Progenitor cell of endocrine pancreas (in vitro differentiated cells): ENCODE measurements around the gene IRX4. TPM values are rescaled to one million over a fixed set of nuclear protein-coding genes. Genes with fewer than 3 reads are reported as not detected.

Experiments
- DNase-seq: peaks from one replicate; pipeline ENCODE4 v3.0.0; 2021; ENCODE audit warnings: low spot score; ENCODE audit not compliant: unreplicated experiment
- H3K27ac Mint-ChIP-seq: 2 replicates; pipeline ENCODE4 v1.8.0; 2021; ENCODE audit warnings: mild to moderate bottlenecking, moderate library complexity, mixed read lengths
- H3K27me3 Mint-ChIP-seq: 2 replicates; pipeline ENCODE4 v1.8.0; 2021; ENCODE audit warnings: mixed read lengths
- H3K36me3 Mint-ChIP-seq: 2 replicates; pipeline ENCODE4 v1.8.0; 2022; ENCODE audit warnings: mixed read lengths; ENCODE audit not compliant: insufficient read depth
- H3K4me1 Mint-ChIP-seq: 2 replicates; pipeline ENCODE4 v1.8.0; 2021; ENCODE audit warnings: low read depth, mixed read lengths
- H3K4me3 Mint-ChIP-seq: 2 replicates; pipeline ENCODE4 v1.8.0; 2021; ENCODE audit warnings: low read depth, mild to moderate bottlenecking, moderate library complexity, mixed read lengths
- H3K9me3 Mint-ChIP-seq: 2 replicates; pipeline ENCODE4 v1.8.0; 2021; ENCODE audit warnings: low read depth, mixed read lengths
- total RNA-seq: library from RNA; stranded (reverse); gene quantifications from 2 replicates; pipeline ENCODE4 v1.2.1, GENCODE V29; 2021
- TF ChIP-seq, protein P1 (sequence below): fragments of 200-600 bp; sonication (generic); IDR thresholded peaks from one replicate; pipeline ENCODE4 v1.5.0; 2021; ENCODE audit warnings: antibody characterized with exemption, mild to moderate bottlenecking; ENCODE audit not compliant: unreplicated experiment

Gene IRX4
- total RNA-seq, 1 donor from 2014 or later = 0.17 TPM

GRCh38 chr5:1929108-1929991 lies 46.6 kb upstream of the IRX4 start:
- no peaks in the 10 kb centered on the region for H3K9me3 Mint-ChIP-seq
- H3K27me3 Mint-ChIP-seq = peaks cover 22% of the 10 kb centered on the region
- peaks cover 3% of the 10 kb centered on the region for H3K4me1 Mint-ChIP-seq
- H3K4me3 Mint-ChIP-seq = no peak overlapping the region
- no peaks in the 10 kb centered on the region for H3K36me3 Mint-ChIP-seq
- H3K27ac Mint-ChIP-seq = no peak overlapping the region
- DNase-seq = no peak
- TF ChIP-seq, protein P1, sequence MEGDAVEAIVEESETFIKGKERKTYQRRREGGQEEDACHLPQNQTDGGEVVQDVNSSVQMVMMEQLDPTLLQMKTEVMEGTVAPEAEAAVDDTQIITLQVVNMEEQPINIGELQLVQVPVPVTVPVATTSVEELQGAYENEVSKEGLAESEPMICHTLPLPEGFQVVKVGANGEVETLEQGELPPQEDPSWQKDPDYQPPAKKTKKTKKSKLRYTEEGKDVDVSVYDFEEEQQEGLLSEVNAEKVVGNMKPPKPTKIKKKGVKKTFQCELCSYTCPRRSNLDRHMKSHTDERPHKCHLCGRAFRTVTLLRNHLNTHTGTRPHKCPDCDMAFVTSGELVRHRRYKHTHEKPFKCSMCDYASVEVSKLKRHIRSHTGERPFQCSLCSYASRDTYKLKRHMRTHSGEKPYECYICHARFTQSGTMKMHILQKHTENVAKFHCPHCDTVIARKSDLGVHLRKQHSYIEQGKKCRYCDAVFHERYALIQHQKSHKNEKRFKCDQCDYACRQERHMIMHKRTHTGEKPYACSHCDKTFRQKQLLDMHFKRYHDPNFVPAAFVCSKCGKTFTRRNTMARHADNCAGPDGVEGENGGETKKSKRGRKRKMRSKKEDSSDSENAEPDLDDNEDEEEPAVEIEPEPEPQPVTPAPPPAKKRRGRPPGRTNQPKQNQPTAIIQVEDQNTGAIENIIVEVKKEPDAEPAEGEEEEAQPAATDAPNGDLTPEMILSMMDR = no peak

GRCh38 chr5:1926471-1927341 lies 44.0 kb upstream of the IRX4 start:
- DNase-seq = no peak
- Mint-ChIP-seq H3K27ac (peak overlapping the region; percentile 39), H3K4me3 (no peak overlapping the region), H3K4me1 (no peaks in the 10 kb centered on the region), H3K36me3 (no peaks in the 10 kb centered on the region), H3K27me3 (peaks cover 26% of the 10 kb centered on the region), H3K9me3 (no peaks in the 10 kb centered on the region)
- TF ChIP-seq, protein P1 = no peak

DNA sequence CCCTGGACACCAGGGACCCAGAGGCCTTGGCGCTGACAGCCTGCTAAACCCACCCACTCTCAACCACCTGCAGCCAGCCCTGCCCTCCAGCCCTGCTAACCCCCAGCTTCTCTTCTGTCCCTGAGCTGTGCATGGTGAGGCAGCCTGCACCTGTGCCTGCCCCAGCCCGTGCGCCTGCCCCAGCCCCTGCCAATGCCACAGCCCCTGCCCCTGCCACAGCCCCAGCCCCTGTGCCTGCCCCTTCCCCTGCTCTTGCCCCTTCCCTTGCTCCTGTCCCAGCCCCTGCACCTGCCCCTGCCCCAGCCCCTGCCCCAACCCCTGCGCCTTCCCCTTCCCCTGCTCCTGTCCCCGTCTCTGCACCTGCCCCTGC lies 43.3 kb upstream of the IRX4 start:
- H3K4me3 Mint-ChIP-seq = no peak overlapping the region
- no peak for DNase-seq
- no peaks in the 10 kb centered on the region for H3K4me1 Mint-ChIP-seq
- no peak overlapping the region for H3K27ac Mint-ChIP-seq
- no peaks in the 10 kb centered on the region for H3K36me3 Mint-ChIP-seq
- TF ChIP-seq, protein P1 = no peak
- peaks cover 27% of the 10 kb centered on the region for H3K27me3 Mint-ChIP-seq
- no peaks in the 10 kb centered on the region for H3K9me3 Mint-ChIP-seq

DNA sequence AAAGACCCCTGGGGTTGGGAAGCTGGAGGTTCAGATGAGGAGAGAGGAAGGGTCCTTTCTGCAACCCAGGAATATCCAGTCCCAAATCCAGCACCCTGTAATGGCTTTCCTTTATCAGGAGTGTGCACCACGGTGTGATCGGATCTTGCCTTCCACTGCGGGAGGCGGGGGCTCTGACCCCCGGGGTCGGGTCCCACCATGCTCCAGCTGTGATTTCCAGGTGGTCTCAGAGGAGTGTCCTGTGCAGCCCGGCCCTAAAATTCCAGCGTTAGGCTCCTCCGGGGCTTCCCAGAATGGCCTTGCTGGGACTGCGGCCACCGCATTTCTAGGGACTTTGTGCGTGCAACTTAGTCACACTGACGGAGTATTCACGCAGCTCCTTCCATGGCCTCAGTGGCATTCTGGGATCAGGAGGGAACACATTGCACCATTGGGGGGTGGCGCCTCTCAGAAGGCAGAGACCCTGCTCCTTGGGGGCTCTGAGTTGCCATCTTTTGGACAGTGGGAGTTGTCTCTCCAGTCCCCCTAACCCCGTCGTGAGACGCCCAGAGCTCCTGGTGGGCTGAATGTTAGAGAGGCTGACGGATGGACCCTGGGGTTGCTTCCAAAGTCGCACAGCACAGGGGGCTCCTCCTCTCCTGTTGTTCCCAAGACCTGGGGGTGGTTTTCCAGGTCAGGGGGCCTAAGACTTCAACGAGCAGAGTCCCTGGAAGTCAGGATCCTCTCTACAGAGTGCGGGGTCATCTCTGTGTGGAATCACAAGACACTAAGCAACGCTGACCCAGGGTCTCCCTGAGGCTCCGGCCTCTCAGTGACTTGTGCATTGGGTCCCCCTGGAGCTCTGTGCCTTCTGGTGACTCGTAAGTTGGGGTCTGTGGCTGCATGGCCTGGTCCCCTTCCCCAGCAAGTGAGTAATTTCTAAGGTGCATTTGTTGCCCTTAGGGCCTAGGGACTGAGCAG lies 42.7 kb upstream of the IRX4 start:
- TF ChIP-seq, protein P1 = no peak
- Mint-ChIP-seq H3K9me3 (no peaks in the 10 kb centered on the region), H3K4me1 (no peaks in the 10 kb centered on the region), H3K27me3 (peaks cover 29% of the 10 kb centered on the region), H3K27ac (no peak overlapping the region), H3K4me3 (no peak overlapping the region), H3K36me3 (no peaks in the 10 kb centered on the region)
- DNase-seq = no peak
